Measurements from ENCODE around the gene GNGT2.

- no peak for TF ChIP-seq CTCF (IDR thresholded peaks at IDR 0.05; ENCODE audit: poor library complexity, severe bottlenecking)
- no peak for TF ChIP-seq RAD21 (conservative IDR thresholded peaks at IDR 0.05)
- no peak for TF ChIP-seq EP300 (conservative IDR thresholded peaks at IDR 0.05; ENCODE audit: poor library complexity, severe bottlenecking)
- TF ChIP-seq EZH2 (IDR thresholded peaks at IDR 0.05; ENCODE audit: borderline replicate concordance, insufficient read depth, low read length, poor library complexity, severe bottlenecking) = no peak
- no peak for TF ChIP-seq TAF1 (IDR thresholded peaks at IDR 0.05; ENCODE audit: low read depth)
- TF ChIP-seq, protein P1, sequence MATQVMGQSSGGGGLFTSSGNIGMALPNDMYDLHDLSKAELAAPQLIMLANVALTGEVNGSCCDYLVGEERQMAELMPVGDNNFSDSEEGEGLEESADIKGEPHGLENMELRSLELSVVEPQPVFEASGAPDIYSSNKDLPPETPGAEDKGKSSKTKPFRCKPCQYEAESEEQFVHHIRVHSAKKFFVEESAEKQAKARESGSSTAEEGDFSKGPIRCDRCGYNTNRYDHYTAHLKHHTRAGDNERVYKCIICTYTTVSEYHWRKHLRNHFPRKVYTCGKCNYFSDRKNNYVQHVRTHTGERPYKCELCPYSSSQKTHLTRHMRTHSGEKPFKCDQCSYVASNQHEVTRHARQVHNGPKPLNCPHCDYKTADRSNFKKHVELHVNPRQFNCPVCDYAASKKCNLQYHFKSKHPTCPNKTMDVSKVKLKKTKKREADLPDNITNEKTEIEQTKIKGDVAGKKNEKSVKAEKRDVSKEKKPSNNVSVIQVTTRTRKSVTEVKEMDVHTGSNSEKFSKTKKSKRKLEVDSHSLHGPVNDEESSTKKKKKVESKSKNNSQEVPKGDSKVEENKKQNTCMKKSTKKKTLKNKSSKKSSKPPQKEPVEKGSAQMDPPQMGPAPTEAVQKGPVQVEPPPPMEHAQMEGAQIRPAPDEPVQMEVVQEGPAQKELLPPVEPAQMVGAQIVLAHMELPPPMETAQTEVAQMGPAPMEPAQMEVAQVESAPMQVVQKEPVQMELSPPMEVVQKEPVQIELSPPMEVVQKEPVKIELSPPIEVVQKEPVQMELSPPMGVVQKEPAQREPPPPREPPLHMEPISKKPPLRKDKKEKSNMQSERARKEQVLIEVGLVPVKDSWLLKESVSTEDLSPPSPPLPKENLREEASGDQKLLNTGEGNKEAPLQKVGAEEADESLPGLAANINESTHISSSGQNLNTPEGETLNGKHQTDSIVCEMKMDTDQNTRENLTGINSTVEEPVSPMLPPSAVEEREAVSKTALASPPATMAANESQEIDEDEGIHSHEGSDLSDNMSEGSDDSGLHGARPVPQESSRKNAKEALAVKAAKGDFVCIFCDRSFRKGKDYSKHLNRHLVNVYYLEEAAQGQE (IDR thresholded peaks at IDR 0.05; ENCODE audit: borderline replicate concordance) = no peak
- no peak for TF ChIP-seq POLR2AphosphoS5 (IDR thresholded peaks at IDR 0.05)
- no peak for TF ChIP-seq SMC3 (conservative IDR thresholded peaks at IDR 0.05; ENCODE audit: poor library complexity)
Measured at GRCh38 chr17:49165143-49165542, 45.2 kb downstream of the GNGT2 start.

Data from neural cell (in vitro differentiated cells).